CD14-positive monocyte (primary cell): ENCODE data around the gene LARP1B. TPM values are rescaled to one million over a fixed set of nuclear protein-coding genes. Genes with fewer than 3 reads are reported as not detected.
A peak's percentile ranks its signal among the peaks of the same experiment; 100 is the strongest.

ENCODE experiments used
- DNase-seq, 3 donors: peaks; one replicate each; pipeline ENCODE4 v3.0.0-alpha.2; 2011 to 2022
- H2AFZ ChIP-seq: 2 replicates; pipeline ENCODE4 v1.6.0; 2012; ENCODE audit warnings: mild to moderate bottlenecking, low read depth, low read length, inconsistent platforms; ENCODE audit not compliant: insufficient read depth, poor library complexity, severe bottlenecking
- H3K27ac ChIP-seq, 2 donors: 1 replicate in 1 of 2; 2 replicates in 1 of 2; pipeline ENCODE4 v1.5.1; 2012 to 2013; ENCODE audit warnings: low read length in 2 of 2, control low read depth in 1 of 2, inconsistent platforms in 1 of 2, low read depth in 1 of 2, mild to moderate bottlenecking in 1 of 2
- H3K27me3 ChIP-seq, 2 donors: one replicate each; pipeline versions ENCODE4 v1.6.0 to v1.6.1; 2011 to 2013; ENCODE audit warnings: low read length in 2 of 2; ENCODE audit not compliant: control insufficient read depth in 2 of 2, insufficient read depth in 2 of 2
- H3K36me3 ChIP-seq, 2 donors: replicated peaks in 1 of 2; 1 replicate in 1 of 2; 2 replicates in 1 of 2; pipeline versions ENCODE4 v1.5.1 to v1.6.1; 2012 to 2013; ENCODE audit warnings: low read length in 2 of 2, control low read depth in 1 of 2, inconsistent platforms in 1 of 2, mild to moderate bottlenecking in 1 of 2; ENCODE audit not compliant: insufficient read depth in 2 of 2, control insufficient read depth in 1 of 2
- H3K4me1 ChIP-seq, 2 donors: 1 replicate in 1 of 2; 2 replicates in 1 of 2; pipeline versions ENCODE4 v1.5.1 to v1.6.1; 2012 to 2013; ENCODE audit warnings: low read length in 2 of 2, control low read depth in 1 of 2, inconsistent platforms in 1 of 2, mild to moderate bottlenecking in 1 of 2, moderate library complexity in 1 of 2; ENCODE audit not compliant: insufficient read depth in 2 of 2, control insufficient read depth in 1 of 2
- H3K4me2 ChIP-seq: replicated peaks from 2 replicates; pipeline ENCODE3; 2012; ENCODE audit warnings: low read length, moderate library complexity, mild to moderate bottlenecking; ENCODE audit not compliant: poor library complexity, severe bottlenecking; ENCODE audit errors: extremely low read depth
- H3K4me3 ChIP-seq, 3 experiments: fragments of 200-600 bp in 1 of 3; sonication (generic) in 1 of 3; replicated peaks in 1 of 3; 1 replicate in 2 of 3; 2 replicates in 1 of 3; pipeline ENCODE4 v1.5.1; 2011 to 2013; ENCODE audit warnings: low read length in 3 of 3, mild to moderate bottlenecking in 3 of 3, control low read depth in 2 of 3, low read depth in 2 of 3, inconsistent platforms in 1 of 3, moderate library complexity in 1 of 3
- H3K79me2 ChIP-seq: 2 replicates; pipeline ENCODE4 v1.6.0; 2012; ENCODE audit warnings: mild to moderate bottlenecking, control low read depth, inconsistent platforms, low read length, moderate library complexity; ENCODE audit not compliant: insufficient read depth
- H3K9ac ChIP-seq: 2 replicates; pipeline ENCODE4 v1.6.0; 2017; ENCODE audit warnings: low read length, mild to moderate bottlenecking; ENCODE audit not compliant: insufficient read depth, poor library complexity, severe bottlenecking
- H3K9me3 ChIP-seq, 2 donors: replicated peaks in 1 of 2; 1 replicate in 1 of 2; 2 replicates in 1 of 2; pipeline versions ENCODE4 v1.5.1 to v1.6.1; 2012 to 2013; ENCODE audit warnings: low read length in 2 of 2, control low read depth in 1 of 2; ENCODE audit not compliant: control insufficient read depth in 1 of 2, insufficient read depth in 1 of 2
- H4K20me1 ChIP-seq: 2 replicates; pipeline ENCODE4 v1.6.0; 2012; ENCODE audit warnings: mild to moderate bottlenecking, low read length, control low read depth, moderate library complexity; ENCODE audit not compliant: insufficient read depth
- H3K27ac Mint-ChIP-seq, 7 donors: one replicate each; pipeline ENCODE4 v1.8.0; 2020; ENCODE audit warnings: mild to moderate bottlenecking in 7 of 7, mixed read lengths in 7 of 7, moderate library complexity in 6 of 7, inconsistent platforms in 2 of 7
- H3K27me3 Mint-ChIP-seq, 3 donors: one replicate each; pipeline ENCODE4 v1.8.0; 2021 to 2022; ENCODE audit warnings: low read depth in 3 of 3, mild to moderate bottlenecking in 3 of 3, mixed read lengths in 3 of 3, moderate library complexity in 3 of 3, inconsistent platforms in 1 of 3
- H3K36me3 Mint-ChIP-seq, 2 donors: one replicate each; pipeline ENCODE4 v1.8.0; 2020; ENCODE audit warnings: mixed read lengths in 2 of 2, inconsistent platforms in 1 of 2, mild to moderate bottlenecking in 1 of 2
- H3K4me1 Mint-ChIP-seq: one replicate; pipeline ENCODE4 v1.8.0; 2020; ENCODE audit warnings: mild to moderate bottlenecking, mixed read lengths
- H3K4me3 Mint-ChIP-seq, 2 donors: one replicate each; pipeline ENCODE4 v1.8.0; 2020; ENCODE audit warnings: mild to moderate bottlenecking in 2 of 2, mixed read lengths in 2 of 2, moderate library complexity in 1 of 2
- H3K9me3 Mint-ChIP-seq, 7 donors: one replicate each; pipeline ENCODE4 v1.8.0; 2020 to 2022; ENCODE audit warnings: mixed read lengths in 7 of 7, mild to moderate bottlenecking in 6 of 7, moderate library complexity in 6 of 7, inconsistent platforms in 2 of 7
- CTCF ChIP-seq: fragments of 200-600 bp; IDR thresholded peaks from one replicate; pipeline ENCODE4 v1.8.0; 2022; ENCODE audit warnings: antibody characterized with exemption, mild to moderate bottlenecking
- WGBS: methylation state at CpG from one replicate; pipeline ENCODE4 v1.1.5; 2013; ENCODE audit warnings: missing lambda C conversion rate; ENCODE audit not compliant: insufficient coverage; 5-methylcytosine and 5-hydroxymethylcytosine counted together
- intact Hi-C, 2 donors: fragments of 100-400 bp; cut with micrococcal nuclease; formaldehyde crosslinking; loops; one replicate each; pipeline versions ENCODE4 v1.15.0 to v1.15.1; 2023
- polyA plus RNA-seq, 3 donors: library from polyadenylated mRNA; depleted of rRNA in 1 of 3; unstranded in 2 of 3; stranded (reverse) in 1 of 3; fragments of 300-500 nt in 2 of 3; fragments of >200 nt in 1 of 3; fragmentation: Illumina TruSeq in 2 of 3; gene quantifications; 1 replicate in 2 of 3; 2 replicates in 1 of 3; pipeline ENCODE4 v1.2.3, GENCODE V29; 2012 to 2021

The LARP1B gene
- polyA plus RNA-seq, 3 donors = 3.0 to 5.7 (median 3.7) TPM

- Histone ChIP-seq H3K4me3 (peak overlapping the region in 1 of 3 experiments; percentile 40), H4K20me1 (no peaks in the 10 kb centered on the region), H3K79me2 (no peaks in the 10 kb centered on the region), H2AFZ (peak overlapping the region; percentile 26), H3K4me2 (peak overlapping the region; percentile 17), H3K27me3 (no peaks in the 10 kb centered on the region), H3K36me3 (no peaks in the 10 kb centered on the region), H3K9me3 (peaks cover 4 to 6% of the 10 kb centered on the region in 2 donors), H3K9ac (no peak overlapping the region), H3K27ac (peak overlapping the region in 1 of 2 donors; percentile 33), H3K4me1 (peaks cover 11 to 14% of the 10 kb centered on the region in 2 donors)
- no CpG with 5 or more reads among the region's 1 CpG for WGBS
- peaks cover 0 to 12% (median 9%) of the 10 kb centered on the region in 7 donors for H3K9me3 Mint-ChIP-seq
- DNase-seq = peak in 2 of 3 donors; percentile 4 to 9
- peaks cover 26% of the 10 kb centered on the region for H3K4me1 Mint-ChIP-seq
- intact Hi-C loops = no loop called here
- H3K27ac Mint-ChIP-seq = peak overlapping the region in 5 of 7 donors; percentile 36 to 85 (median 45)
- H3K27me3 Mint-ChIP-seq = no peaks in the 10 kb centered on the region
- H3K36me3 Mint-ChIP-seq = peaks cover 1 to 2% of the 10 kb centered on the region in 2 donors
- TF ChIP-seq CTCF = no peak
- H3K4me3 Mint-ChIP-seq = peak overlapping the region in 1 of 2 donors; percentile 52
Observed at GRCh38 chr4:128161138-128161537, 100.0 kb downstream of the LARP1B start.

GRCh38 chr4:128162434-128162833 lies 101.3 kb downstream of the LARP1B start:
- Mint-ChIP-seq H3K9me3 (peaks cover 0 to 2% (median 0%) of the 10 kb centered on the region in 7 donors), H3K4me3 (no peak overlapping the region), H3K4me1 (peaks cover 26% of the 10 kb centered on the region), H3K27ac (no peak overlapping the region), H3K36me3 (peaks cover 0 to 2% of the 10 kb centered on the region in 2 donors), H3K27me3 (no peaks in the 10 kb centered on the region)
- Histone ChIP-seq H3K27ac (no peak overlapping the region), H3K36me3 (no peaks in the 10 kb centered on the region), H4K20me1 (no peaks in the 10 kb centered on the region), H3K79me2 (no peaks in the 10 kb centered on the region), H3K4me2 (no peak overlapping the region), H3K4me1 (peaks cover 11 to 14% of the 10 kb centered on the region in 2 donors), H3K27me3 (no peaks in the 10 kb centered on the region), H3K9ac (no peak overlapping the region), H2AFZ (no peak overlapping the region), H3K9me3 (no peaks in the 10 kb centered on the region), H3K4me3 (no peak overlapping the region)
- WGBS = no CpG with 5 or more reads among the region's 1 CpG
- DNase-seq = no peak
- intact Hi-C loops = no loop called here
- no peak for TF ChIP-seq CTCF
